H1 (cell line): ENCODE data around the gene NOTCH4.

ENCODE experiments used
- CEBPB ChIP-seq: IDR thresholded peaks from 2 replicates; pipeline ENCODE4 v1.6.1; 2012; ENCODE audit warnings: low read depth, low read length
- CTCF ChIP-seq, 3 experiments: IDR thresholded peaks; 1 replicate in 2 of 3; 2 replicates in 1 of 3; pipeline versions ENCODE4 v1.5.1 to v1.6.1; 2011; ENCODE audit warnings: low read length in 3 of 3, mild to moderate bottlenecking in 3 of 3, inconsistent platforms in 2 of 3, low read depth in 1 of 3, moderate library complexity in 1 of 3; ENCODE audit not compliant: insufficient read depth in 1 of 3; ENCODE audit errors: control extremely low read depth in 1 of 3
- EZH2 ChIP-seq: fragments of 200-600 bp; sonication (generic); IDR thresholded peaks from 2 replicates; pipeline ENCODE4 v1.7.1; 2012; ENCODE audit warnings: low read depth, mild to moderate bottlenecking, moderate library complexity, low read length, inconsistent platforms; ENCODE audit not compliant: severe bottlenecking
- MAFK ChIP-seq: IDR thresholded peaks from 2 replicates; pipeline ENCODE4 v1.6.1; 2012; ENCODE audit warnings: low read depth, mild to moderate bottlenecking, improper control_type of control experiment, low read length
- POLR2A ChIP-seq, 2 experiments: IDR thresholded peaks; 1 replicate in 1 of 2; 2 replicates in 1 of 2; pipeline ENCODE4 v1.6.1; 2011; ENCODE audit warnings: low read depth in 2 of 2, low read length in 2 of 2, mild to moderate bottlenecking in 2 of 2; ENCODE audit errors: control extremely low read depth in 1 of 2
- RAD21 ChIP-seq, 2 experiments: IDR thresholded peaks in 1 of 2; conservative IDR thresholded peaks in 1 of 2; 2 replicates each; pipeline ENCODE4 v1.6.1; 2011; ENCODE audit warnings: low read depth in 2 of 2, low read length in 2 of 2, improper control_type of control experiment in 1 of 2, inconsistent platforms in 1 of 2, mild to moderate bottlenecking in 1 of 2, moderate library complexity in 1 of 2
- SIN3A ChIP-seq, 2 experiments: IDR thresholded peaks in 1 of 2; conservative IDR thresholded peaks in 1 of 2; 2 replicates each; pipeline ENCODE4 v1.6.1; 2011 to 2012; ENCODE audit warnings: low read length in 2 of 2, improper control_type of control experiment in 1 of 2, low read depth in 1 of 2, mild to moderate bottlenecking in 1 of 2
- SP1 ChIP-seq: IDR thresholded peaks from 2 replicates; pipeline ENCODE4 v1.6.1; 2011; ENCODE audit warnings: low read depth, low read length
- SRF ChIP-seq: IDR thresholded peaks from 2 replicates; pipeline ENCODE4 v1.6.1; 2011; ENCODE audit warnings: mild to moderate bottlenecking, low read depth, low read length, moderate library complexity
- TCF12 ChIP-seq: IDR thresholded peaks from 2 replicates; pipeline ENCODE4 v1.6.1; 2011; ENCODE audit warnings: low read depth, mild to moderate bottlenecking, low read length
- YY1 ChIP-seq: IDR thresholded peaks from 2 replicates; pipeline ENCODE4 v1.6.1; 2011; ENCODE audit warnings: low read depth, mild to moderate bottlenecking, low read length
- ZNF274 ChIP-seq: IDR thresholded peaks from 2 replicates; pipeline ENCODE4 v1.7.0; 2012; ENCODE audit warnings: low read length, borderline replicate concordance; ENCODE audit errors: extremely low read depth

- TF ChIP-seq CTCF (IDR thresholded peaks at IDR 0.05; ENCODE audit: control extremely low read depth in 1 of 3, insufficient read depth in 1 of 3, low read depth in 1 of 3, low read length in 3 of 3) (no peak), ZNF274 (no peak), RAD21 (IDR thresholded peaks at IDR 0.05 in 1 of 2, conservative IDR thresholded peaks at IDR 0.05 in 1 of 2; ENCODE audit: low read depth in 2 of 2, low read length in 2 of 2) (no peak), EZH2 (no peak), TCF12 (no peak), SP1 (no peak), YY1 (no peak), SIN3A (conservative IDR thresholded peaks at IDR 0.05 in 1 of 2, IDR thresholded peaks at IDR 0.05 in 1 of 2; ENCODE audit: low read depth in 1 of 2, low read length in 2 of 2) (no peak), POLR2A (IDR thresholded peaks at IDR 0.05; ENCODE audit: control extremely low read depth in 1 of 2, low read depth in 2 of 2, low read length in 2 of 2) (no peak), CEBPB (no peak), MAFK (no peak), SRF (no peak)
These were observed 44.0 kb downstream of the NOTCH4 start for GRCh38 chr6:32179766-32180405.
